Natural killer cell treated with Interleukin-12 subunit alpha and Interleukin-12 subunit beta and Interleukin-15 and Interleukin-18, amount 100 ng/mL, for 72 hours (primary cell): Measurements from ENCODE around the gene PLA2G2A. TPM values are rescaled to one million over a fixed set of nuclear protein-coding genes. Genes with fewer than 3 reads are reported as not detected.
A peak's percentile ranks its signal among the peaks of the same experiment; 100 is the strongest.
"Not testable (repeated sequence)": the region's sequence is repeated elsewhere in the genome, so short reads cannot be mapped to it uniquely, and the experiment has no call there.

Experiments used
- ATAC-seq, 2 donors: fragments of 150-1000 bp; cut with Tn5 transposase in 1 of 2; sonication (Bioruptor Pico), chemical (Tn5 transposase) in 1 of 2; 2 replicates each; pipeline ENCODE4 v1.10.0; 2021
- DNase-seq: peaks from one replicate; pipeline ENCODE4 v3.0.0; 2022; ENCODE audit warnings: low spot score
- H3K27ac Mint-ChIP-seq, 2 donors: 1 replicate in 1 of 2; 2 replicates in 1 of 2; pipeline ENCODE4 v1.8.0; 2022; ENCODE audit warnings: mixed read lengths in 2 of 2, mild to moderate bottlenecking in 1 of 2, moderate library complexity in 1 of 2
- H3K27me3 Mint-ChIP-seq, 2 donors: 1 replicate in 1 of 2; 2 replicates in 1 of 2; pipeline ENCODE4 v1.8.0; 2022; ENCODE audit warnings: mixed read lengths in 2 of 2
- H3K36me3 Mint-ChIP-seq: one replicate; pipeline ENCODE4 v1.8.0; 2022; ENCODE audit warnings: mixed read lengths
- H3K4me1 Mint-ChIP-seq, 2 donors: 1 replicate in 1 of 2; 2 replicates in 1 of 2; pipeline ENCODE4 v1.8.0; 2022; ENCODE audit warnings: low read depth in 2 of 2, mixed read lengths in 2 of 2, mild to moderate bottlenecking in 1 of 2
- H3K4me3 Mint-ChIP-seq: one replicate; pipeline ENCODE4 v1.8.0; 2022; ENCODE audit warnings: mixed read lengths
- H3K9me3 Mint-ChIP-seq: 2 replicates; pipeline ENCODE4 v1.8.0; 2022; ENCODE audit warnings: mixed read lengths
- total RNA-seq, 2 donors: library from RNA; stranded (reverse); gene quantifications; one replicate each; pipeline ENCODE4 v1.2.3, GENCODE V29; 2022

The PLA2G2A gene
- not detected for total RNA-seq

- peaks cover 18 to 47% of the 10 kb centered on the region in 2 donors for H3K27me3 Mint-ChIP-seq
Observed at GRCh38 chr1:19979494-19979977, at the start of gene PLA2G2A. Gene PLA2G2A (minus strand): TSS chr1:19979618. CDS start chr1:19978773, 845 bp downstream.

GRCh38 chr1:20028726-20029125, 49.3 kb upstream of the PLA2G2A start:
- H3K4me3 Mint-ChIP-seq: no peak overlapping the region
- no peaks in the 10 kb centered on the region for H3K4me1 Mint-ChIP-seq
- no peak overlapping the region for H3K27ac Mint-ChIP-seq
- no peak for DNase-seq
- ATAC-seq: no peak
- H3K27me3 Mint-ChIP-seq: peaks cover 49 to 65% of the 10 kb centered on the region in 2 donors
- peaks cover 4% of the 10 kb centered on the region for H3K9me3 Mint-ChIP-seq
- peaks cover 12% of the 10 kb centered on the region for H3K36me3 Mint-ChIP-seq

More at GRCh38 chr1:19979494-19979977, at the start of gene PLA2G2A:
- DNase-seq (no peak), ATAC-seq (no peak)
- no peak within 1 kb of the TSS for H3K4me3 Mint-ChIP-seq
- H3K36me3 Mint-ChIP-seq: no peaks in the 10 kb centered on the region
- no peak within 1 kb of the TSS for H3K27ac Mint-ChIP-seq
- H3K4me1 Mint-ChIP-seq: no peaks in the 10 kb centered on the region
- no peaks in the 10 kb centered on the region for H3K9me3 Mint-ChIP-seq

- ATAC-seq: no peak
- Mint-ChIP-seq H3K4me3 (no peak overlapping the region), H3K27ac (no peak overlapping the region), H3K36me3 (peaks cover 7% of the 10 kb centered on the region), H3K4me1 (no peaks in the 10 kb centered on the region), H3K9me3 (peaks cover 5% of the 10 kb centered on the region), H3K27me3 (peaks cover 46 to 62% of the 10 kb centered on the region in 2 donors)
- no peak for DNase-seq
Observed at GRCh38 chr1:20028125-20028524, 48.7 kb upstream of the PLA2G2A start.

GRCh38 chr1:20017741-20018140, 38.3 kb upstream of the PLA2G2A start:
- H3K27ac Mint-ChIP-seq: no peak overlapping the region
- peaks cover 0 to 3% of the 10 kb centered on the region in 2 donors for H3K4me1 Mint-ChIP-seq
- peaks cover 29 to 47% of the 10 kb centered on the region in 2 donors for H3K27me3 Mint-ChIP-seq
- ATAC-seq (no peak), DNase-seq (no peak)
- no peak overlapping the region for H3K4me3 Mint-ChIP-seq
- H3K9me3 Mint-ChIP-seq: peaks cover 12% of the 10 kb centered on the region
- peaks cover 25% of the 10 kb centered on the region for H3K36me3 Mint-ChIP-seq

- ATAC-seq (no peak), DNase-seq (no peak)
- no peak overlapping the region for H3K27ac Mint-ChIP-seq
- H3K36me3 Mint-ChIP-seq: peaks cover 24% of the 10 kb centered on the region
- peaks cover 12% of the 10 kb centered on the region for H3K9me3 Mint-ChIP-seq
- H3K4me1 Mint-ChIP-seq: peaks cover 0 to 3% of the 10 kb centered on the region in 2 donors
- H3K27me3 Mint-ChIP-seq: peaks cover 38 to 54% of the 10 kb centered on the region in 2 donors
- no peak overlapping the region for H3K4me3 Mint-ChIP-seq
Observed at GRCh38 chr1:20014153-20014552, 34.7 kb upstream of the PLA2G2A start.

- H3K27ac Mint-ChIP-seq: no peak overlapping the region
- peaks cover under 1% of the 10 kb centered on the region for H3K36me3 Mint-ChIP-seq
- peaks cover 5% of the 10 kb centered on the region for H3K9me3 Mint-ChIP-seq
- H3K27me3 Mint-ChIP-seq: peaks cover 37 to 56% of the 10 kb centered on the region in 2 donors
- no peak for DNase-seq
- peak in 1 of 2 donors; percentile 28 for ATAC-seq
- no peaks in the 10 kb centered on the region for H3K4me1 Mint-ChIP-seq
- no peak overlapping the region for H3K4me3 Mint-ChIP-seq
Observed at GRCh38 chr1:20010016-20010415, 30.6 kb upstream of the PLA2G2A start.

GRCh38 chr1:20009212-20009611, 29.8 kb upstream of the PLA2G2A start:
- H3K4me1 Mint-ChIP-seq: no peaks in the 10 kb centered on the region
- peaks cover 40 to 60% of the 10 kb centered on the region in 2 donors for H3K27me3 Mint-ChIP-seq
- no peaks in the 10 kb centered on the region for H3K36me3 Mint-ChIP-seq
- ATAC-seq (no peak), DNase-seq (no peak)
- no peak overlapping the region for H3K27ac Mint-ChIP-seq
- no peak overlapping the region for H3K4me3 Mint-ChIP-seq
- peaks cover 4% of the 10 kb centered on the region for H3K9me3 Mint-ChIP-seq

GRCh38 chr1:20008391-20008841, 29.0 kb upstream of the PLA2G2A start:
- DNase-seq (no peak), ATAC-seq (no peak)
- peaks cover 4% of the 10 kb centered on the region for H3K36me3 Mint-ChIP-seq
- peaks cover 7% of the 10 kb centered on the region for H3K9me3 Mint-ChIP-seq
- H3K27ac Mint-ChIP-seq: no peak overlapping the region
- H3K27me3 Mint-ChIP-seq: peaks cover 43 to 64% of the 10 kb centered on the region in 2 donors
- no peak overlapping the region for H3K4me3 Mint-ChIP-seq
- H3K4me1 Mint-ChIP-seq: no peaks in the 10 kb centered on the region

- not testable (repeated sequence) for ATAC-seq, H3K9me3 Mint-ChIP-seq, H3K4me1 Mint-ChIP-seq, H3K27ac Mint-ChIP-seq, DNase-seq, H3K4me3 Mint-ChIP-seq, H3K36me3 Mint-ChIP-seq
- peaks cover 39 to 71% of the 10 kb centered on the region in 2 donors for H3K27me3 Mint-ChIP-seq
Observed at GRCh38 chr1:19998823-19999222, 19.4 kb upstream of the PLA2G2A start.

GRCh38 chr1:19990689-19991088, 11.3 kb upstream of the PLA2G2A start:
- Mint-ChIP-seq H3K27me3 (peaks cover 55 to 66% of the 10 kb centered on the region in 2 donors), H3K36me3 (no peaks in the 10 kb centered on the region), H3K9me3 (no peaks in the 10 kb centered on the region), H3K4me3 (no peak overlapping the region), H3K4me1 (no peaks in the 10 kb centered on the region), H3K27ac (no peak overlapping the region)
- DNase-seq: no peak
- no peak for ATAC-seq

GRCh38 chr1:19990182-19990582, 10.8 kb upstream of the PLA2G2A start:
- H3K27ac Mint-ChIP-seq, H3K36me3 Mint-ChIP-seq, H3K9me3 Mint-ChIP-seq, H3K4me3 Mint-ChIP-seq, ATAC-seq, H3K4me1 Mint-ChIP-seq, DNase-seq: not testable (repeated sequence)
- peaks cover 55 to 66% of the 10 kb centered on the region in 2 donors for H3K27me3 Mint-ChIP-seq

GRCh38 chr1:19988267-19989006, 9.0 kb upstream of the PLA2G2A start:
- H3K9me3 Mint-ChIP-seq: no peaks in the 10 kb centered on the region
- ATAC-seq (no peak), DNase-seq (no peak)
- peaks cover 46 to 56% of the 10 kb centered on the region in 2 donors for H3K27me3 Mint-ChIP-seq
- H3K4me1 Mint-ChIP-seq: no peaks in the 10 kb centered on the region
- no peaks in the 10 kb centered on the region for H3K36me3 Mint-ChIP-seq
- no peak overlapping the region for H3K27ac Mint-ChIP-seq
- no peak overlapping the region for H3K4me3 Mint-ChIP-seq

GRCh38 chr1:19987719-19988118, 8.3 kb upstream of the PLA2G2A start:
- Mint-ChIP-seq H3K9me3 (no peaks in the 10 kb centered on the region), H3K4me1 (no peaks in the 10 kb centered on the region), H3K36me3 (no peaks in the 10 kb centered on the region), H3K4me3 (no peak overlapping the region), H3K27ac (no peak overlapping the region), H3K27me3 (peaks cover 44 to 55% of the 10 kb centered on the region in 2 donors)
- no peak for DNase-seq
- no peak for ATAC-seq

- not testable (repeated sequence) for H3K4me1 Mint-ChIP-seq, H3K9me3 Mint-ChIP-seq, H3K36me3 Mint-ChIP-seq, DNase-seq, H3K27ac Mint-ChIP-seq, H3K4me3 Mint-ChIP-seq, ATAC-seq
- H3K27me3 Mint-ChIP-seq: peaks cover 32 to 50% of the 10 kb centered on the region in 2 donors
Observed at GRCh38 chr1:19984409-19985016, 5.1 kb upstream of the PLA2G2A start.
